Measurements from ENCODE around the gene NLN.

Gene NLN

GRCh38 chr5:65876496-65876895 lies 154.5 kb downstream of the NLN start:
- DNase-seq = no peak

- no peak for DNase-seq
Measured at GRCh38 chr5:65876970-65877369, 155.0 kb downstream of the NLN start.
